GM23248 (cell line): ENCODE measurements around the gene KCNA2.

Experiments
- EZH2 ChIP-seq: fragments of 200-600 bp; sonication (generic); IDR thresholded peaks from 2 replicates; pipeline ENCODE4 v1.6.1; 2018; ENCODE audit warnings: antibody characterized with exemption, mild to moderate bottlenecking; ENCODE audit not compliant: insufficient read depth, poor library complexity, severe bottlenecking
- EZH2phosphoT487 ChIP-seq: fragments of 200-600 bp; sonication (generic); IDR thresholded peaks from 2 replicates; pipeline ENCODE4 v1.6.1; 2018; ENCODE audit warnings: antibody characterized with exemption, moderate library complexity, mild to moderate bottlenecking, low read depth; ENCODE audit not compliant: insufficient read depth

DNA sequence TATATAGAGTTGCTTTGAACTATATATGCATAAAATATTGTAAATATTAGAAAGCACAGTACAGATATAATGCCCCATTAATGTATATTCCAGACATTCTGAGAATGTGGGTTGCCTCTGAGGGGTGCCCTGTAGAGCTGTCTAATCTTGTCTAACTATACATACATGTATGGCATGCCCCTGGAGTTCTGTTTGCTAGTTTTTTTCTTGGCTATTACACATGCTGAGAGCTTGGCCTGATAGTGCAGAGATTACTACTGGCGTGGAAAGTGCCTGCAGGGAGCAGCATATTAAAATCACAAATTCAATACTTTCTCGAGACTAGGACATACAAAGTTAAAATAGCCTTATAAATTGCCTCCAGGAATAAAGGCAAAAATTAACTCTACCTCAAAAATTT, 44.5 kb upstream of the KCNA2 start:
- TF ChIP-seq EZH2 (no peak), EZH2phosphoT487 (no peak)
